Ascending aorta (tissue), 2 donors: ENCODE measurements around the gene ZMIZ1. TPM values are rescaled to one million over a fixed set of nuclear protein-coding genes. Genes with fewer than 3 reads are reported as not detected.
"Not testable (repeated sequence)": the region's sequence is repeated elsewhere in the genome, so short reads cannot be mapped to it uniquely, and the experiment has no call there.

Source experiments
- DNase-seq, 2 donors: peaks; one replicate each; pipeline ENCODE4 v3.0.0-alpha.2; 2019; ENCODE audit warnings: low spot score in 2 of 2
- H3K27ac ChIP-seq, 2 donors: fragments of 200-600 bp; sonication (generic); one replicate each; pipeline ENCODE4 v1.5.1; 2016 to 2017; ENCODE audit warnings: mild to moderate bottlenecking in 1 of 2
- H3K27me3 ChIP-seq: fragments of 200-600 bp; sonication (generic); one replicate; pipeline ENCODE4 v1.5.1; 2017
- H3K36me3 ChIP-seq, 2 donors: fragments of 200-600 bp; sonication (generic); one replicate each; pipeline ENCODE4 v1.5.1; 2016
- H3K4me1 ChIP-seq, 2 donors: fragments of 200-600 bp; sonication (generic); one replicate each; pipeline ENCODE4 v1.5.1; 2016 to 2017; ENCODE audit warnings: mild to moderate bottlenecking in 1 of 2
- H3K4me3 ChIP-seq, 2 donors: fragments of 200-600 bp; sonication (generic); one replicate each; pipeline ENCODE4 v1.5.1; 2016 to 2017; ENCODE audit warnings: mild to moderate bottlenecking in 1 of 2
- H3K9me3 ChIP-seq, 2 donors: fragments of 200-600 bp; sonication (generic); one replicate each; pipeline ENCODE4 v1.5.1; 2016
- CTCF ChIP-seq, 3 experiments: fragments of 200-600 bp in 2 of 3; fragments of 450-650 bp in 1 of 3; sonication (generic) in 2 of 3; IDR thresholded peaks; one replicate each; pipeline ENCODE4 v1.5.1; 2016 to 2019; ENCODE audit warnings: antibody characterized with exemption in 3 of 3, mild to moderate bottlenecking in 1 of 3, moderate library complexity in 1 of 3
- intact Hi-C: fragments of 100-400 bp; cut with DNase I; formaldehyde crosslinking; loops from one replicate; pipeline ENCODE4 v1.15.1; 2023
- total RNA-seq: library from RNA; depleted of rRNA; stranded (reverse); fragments of >200 nt; gene quantifications from one replicate; pipeline ENCODE4 v1.1.0, GENCODE V29; 2016

The ZMIZ1 gene
- total RNA-seq, 1 donor from 2014 or later = 96.2 TPM

- intact Hi-C loops = no loop called here
- Histone ChIP-seq H3K4me3 (no peak overlapping the region), H3K9me3 (no peaks in the 10 kb centered on the region), H3K27me3 (no peaks in the 10 kb centered on the region), H3K36me3 (peaks cover 27 to 33% of the 10 kb centered on the region in 2 donors), H3K4me1 (peaks cover 18 to 23% of the 10 kb centered on the region in 2 donors), H3K27ac (no peak overlapping the region)
- TF ChIP-seq CTCF (IDR thresholded peaks at IDR 0.05) = no peak
- DNase-seq = no peak
Measured at GRCh38 chr10:79277579-79278269, 209.0 kb downstream of the ZMIZ1 start.

GRCh38 chr10:79279047-79279446, 210.3 kb downstream of the ZMIZ1 start:
- Histone ChIP-seq H3K4me1 (peaks cover 12 to 13% of the 10 kb centered on the region in 2 donors), H3K36me3 (peaks cover 27 to 33% of the 10 kb centered on the region in 2 donors)
- H3K4me3 ChIP-seq, H3K9me3 ChIP-seq, intact Hi-C loops, H3K27me3 ChIP-seq, H3K27ac ChIP-seq, DNase-seq: not testable (repeated sequence)

- H3K4me3 ChIP-seq = no peak overlapping the region
- peaks cover 27 to 33% of the 10 kb centered on the region in 2 donors for H3K36me3 ChIP-seq
- no peak for TF ChIP-seq CTCF (IDR thresholded peaks at IDR 0.05)
- H3K4me1 ChIP-seq = peaks cover 1 to 3% of the 10 kb centered on the region in 2 donors
- no peak overlapping the region for H3K27ac ChIP-seq
- intact Hi-C loops = no loop called here
- no peaks in the 10 kb centered on the region for H3K27me3 ChIP-seq
- no peaks in the 10 kb centered on the region for H3K9me3 ChIP-seq
- no peak for DNase-seq
Measured at GRCh38 chr10:79280956-79281355, 212.2 kb downstream of the ZMIZ1 start.

GRCh38 chr10:79282388-79282787, 213.6 kb downstream of the ZMIZ1 start:
- H3K9me3 ChIP-seq = no peaks in the 10 kb centered on the region
- intact Hi-C loops = no loop called here
- H3K4me1 ChIP-seq = peaks cover 0 to 9% of the 10 kb centered on the region in 2 donors
- DNase-seq = no peak
- no peaks in the 10 kb centered on the region for H3K27me3 ChIP-seq
- no peak for TF ChIP-seq CTCF (IDR thresholded peaks at IDR 0.05)
- H3K36me3 ChIP-seq = peaks cover 21 to 31% of the 10 kb centered on the region in 2 donors
- no peak overlapping the region for H3K27ac ChIP-seq
- no peak overlapping the region for H3K4me3 ChIP-seq

GRCh38 chr10:79283616-79284015, 214.8 kb downstream of the ZMIZ1 start:
- H3K27ac ChIP-seq = no peak overlapping the region
- H3K4me3 ChIP-seq = no peak overlapping the region
- peaks cover 12 to 22% of the 10 kb centered on the region in 2 donors for H3K36me3 ChIP-seq
- no peaks in the 10 kb centered on the region for H3K27me3 ChIP-seq
- intact Hi-C loops = no loop called here
- H3K4me1 ChIP-seq = peaks cover 0 to 9% of the 10 kb centered on the region in 2 donors
- no peak for TF ChIP-seq CTCF (IDR thresholded peaks at IDR 0.05)
- no peaks in the 10 kb centered on the region for H3K9me3 ChIP-seq
- no peak for DNase-seq

- H3K9me3 ChIP-seq = no peaks in the 10 kb centered on the region
- no peak for DNase-seq
- H3K4me3 ChIP-seq = no peak overlapping the region
- TF ChIP-seq CTCF (IDR thresholded peaks at IDR 0.05) = no peak
- intact Hi-C loops = no loop called here
- H3K36me3 ChIP-seq = peaks cover 12 to 18% of the 10 kb centered on the region in 2 donors
- no peaks in the 10 kb centered on the region for H3K27me3 ChIP-seq
- no peak overlapping the region for H3K27ac ChIP-seq
- peaks cover 0 to 9% of the 10 kb centered on the region in 2 donors for H3K4me1 ChIP-seq
Measured at GRCh38 chr10:79284158-79284871, 215.5 kb downstream of the ZMIZ1 start.
